A673 (cell line): ENCODE data around the gene VAV3.

Source experiments
- CTCF ChIP-seq: fragments of 300-800, 200-600 bp; sonication (generic); conservative IDR thresholded peaks from 2 replicates; pipeline ENCODE4 v1.5.1; 2017; ENCODE audit warnings: low read depth, mild to moderate bottlenecking, antibody characterized with exemption, low read length, moderate library complexity, mixed read lengths
- EZH2 ChIP-seq: fragments of 200-600 bp; sonication (generic); IDR thresholded peaks from 2 replicates; pipeline ENCODE4 v1.6.1; 2017; ENCODE audit warnings: borderline replicate concordance, low read depth, mild to moderate bottlenecking, mixed read lengths, antibody characterized with exemption, low read length; ENCODE audit not compliant: poor library complexity, severe bottlenecking

GRCh38 chr1:107874221-107874620 lies 90.8 kb downstream of the VAV3 start:
- no peak for TF ChIP-seq CTCF
- no peak for TF ChIP-seq EZH2
